GM19193 (cell line): ENCODE data around the gene KLHL21.

Source experiments
- POLR2A ChIP-seq: IDR thresholded peaks from 4 replicates; pipeline ENCODE4 v1.6.1; 2011; ENCODE audit not compliant: insufficient read depth, insufficient read length; ENCODE audit errors: extremely low read depth

KLHL21 gene

GRCh38 chr1:6612641-6613360 lies 10.1 kb upstream of the KLHL21 start:
- no peak for TF ChIP-seq POLR2A

- no peak for TF ChIP-seq POLR2A
Measured at GRCh38 chr1:6603915-6604558, 1.4 kb upstream of the KLHL21 start.

DNA sequence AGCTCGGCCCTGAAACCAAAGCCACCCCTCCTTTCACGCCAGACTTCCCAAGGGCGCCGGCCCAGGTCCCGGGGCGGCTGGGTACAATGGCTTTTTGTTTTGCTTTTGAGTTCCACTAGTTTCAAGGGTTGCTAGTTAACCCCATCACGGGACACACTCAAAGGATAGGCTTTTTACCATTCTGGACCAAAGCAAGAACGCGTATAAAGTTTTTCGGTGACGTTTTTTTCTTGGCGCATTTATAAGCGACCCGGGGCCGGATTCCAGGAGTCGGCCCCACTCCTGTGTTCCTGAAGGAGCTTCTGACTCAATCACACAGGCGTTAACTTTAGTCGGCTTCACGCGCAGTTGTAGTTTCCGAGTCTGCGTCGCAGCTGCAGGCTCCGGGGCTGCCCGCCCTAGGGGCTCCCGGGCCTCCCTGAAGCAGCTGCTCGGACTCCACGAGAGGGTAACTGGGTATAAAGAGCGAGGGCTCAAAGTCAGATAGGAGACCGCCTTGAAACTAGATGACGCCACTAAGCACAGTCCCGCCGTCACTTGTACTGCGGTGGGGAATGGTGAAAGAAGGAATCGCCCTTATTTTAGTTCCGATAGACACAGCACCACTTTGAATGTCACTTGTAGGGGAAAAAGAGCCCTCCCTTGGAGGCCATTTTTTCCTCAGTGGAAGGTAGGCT lies 707 bp upstream of the KLHL21 start:
- TF ChIP-seq POLR2A = peak; percentile 37

DNA sequence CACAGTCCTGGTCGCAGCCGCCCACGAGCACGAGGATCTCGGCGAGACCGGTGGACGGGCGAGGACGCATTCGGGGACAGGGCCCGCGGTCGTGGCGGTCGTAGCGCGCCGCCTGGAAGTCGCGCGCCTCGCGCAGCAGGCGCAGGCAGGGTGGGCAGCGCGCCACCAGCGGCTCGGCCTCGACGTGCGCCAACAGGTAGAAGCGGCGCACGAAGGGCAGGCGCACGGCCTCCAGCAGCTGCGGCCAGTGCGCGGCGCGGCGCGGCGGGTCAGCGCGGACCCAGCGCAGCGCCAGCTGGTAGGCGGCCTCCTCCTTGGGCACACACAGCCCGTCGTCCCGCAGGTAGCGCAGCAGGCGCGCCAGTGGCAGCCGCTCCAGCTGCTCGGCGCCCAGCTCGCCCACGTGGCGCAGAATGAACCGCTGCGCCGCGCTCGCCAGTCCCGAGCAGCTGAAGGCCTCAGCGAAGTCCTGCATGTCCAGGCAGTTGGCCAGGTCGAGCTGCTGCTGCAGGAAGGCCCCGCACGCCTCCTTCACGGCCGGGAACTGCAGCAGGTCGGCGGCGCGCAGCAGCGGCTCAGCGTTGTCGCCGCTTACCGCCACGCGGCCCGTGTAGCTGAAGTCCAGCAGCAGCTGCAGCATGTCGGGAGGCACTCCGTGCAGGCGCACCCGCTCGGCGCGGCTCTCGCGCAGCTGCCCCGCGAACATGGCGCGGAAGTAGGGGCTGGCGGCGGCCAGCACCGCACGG lies 573 bp downstream of the KLHL21 start:
- TF ChIP-seq POLR2A = no peak

GRCh38 chr1:6601049-6601922 lies 1.4 kb downstream of the KLHL21 start:
- peak; percentile 3 for TF ChIP-seq POLR2A

- TF ChIP-seq POLR2A = no peak
Measured at GRCh38 chr1:6600410-6601048, 2.1 kb downstream of the KLHL21 start.

DNA sequence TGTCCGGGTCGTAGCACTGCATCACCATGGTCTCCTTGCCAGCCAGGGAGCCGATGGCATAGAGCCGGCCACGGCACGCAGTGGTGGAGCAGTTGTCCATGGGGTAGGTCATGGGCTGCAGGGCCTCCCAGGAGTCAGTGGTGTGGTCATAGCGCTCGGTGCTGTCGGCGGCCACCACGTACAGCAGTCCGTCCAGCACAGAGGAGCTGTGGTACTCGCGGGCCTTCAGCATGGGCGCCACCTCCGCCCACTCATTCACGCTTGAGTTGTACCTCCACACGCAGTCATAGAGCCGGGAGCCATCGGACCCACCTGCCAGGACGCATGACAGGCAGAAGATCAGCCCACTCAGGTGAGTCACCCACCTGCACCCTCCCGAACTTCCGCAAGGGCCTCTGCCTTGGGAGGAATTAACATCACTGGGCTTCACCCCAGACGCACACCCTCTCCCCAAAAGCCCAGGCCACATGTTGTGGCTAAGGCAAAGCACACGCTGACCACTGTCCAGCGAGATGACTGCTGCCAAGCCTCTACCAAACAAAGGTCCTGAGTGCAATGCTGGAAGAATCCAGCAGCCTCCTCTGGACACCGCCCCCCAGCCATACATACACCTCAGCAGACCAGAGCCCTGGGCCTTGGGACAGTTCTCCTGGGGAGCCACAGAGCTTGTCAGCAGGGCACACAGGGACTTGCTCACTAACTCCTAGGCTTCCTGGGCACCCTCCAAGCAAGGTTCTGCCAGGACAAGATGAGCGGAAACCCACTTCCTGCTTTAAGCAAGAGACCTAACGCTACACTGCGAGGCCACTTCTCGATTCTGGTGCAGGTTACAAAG lies 3.3 kb downstream of the KLHL21 start:
- TF ChIP-seq POLR2A = no peak

GRCh38 chr1:6597777-6598131 lies 4.9 kb downstream of the KLHL21 start:
- TF ChIP-seq POLR2A = no peak

GRCh38 chr1:6596886-6597776 lies 5.5 kb downstream of the KLHL21 start:
- TF ChIP-seq POLR2A = no peak

GRCh38 chr1:6596351-6596750 lies 6.3 kb downstream of the KLHL21 start:
- TF ChIP-seq POLR2A = no peak

GRCh38 chr1:6594977-6595740 lies 7.5 kb downstream of the KLHL21 start:
- TF ChIP-seq POLR2A = no peak

DNA sequence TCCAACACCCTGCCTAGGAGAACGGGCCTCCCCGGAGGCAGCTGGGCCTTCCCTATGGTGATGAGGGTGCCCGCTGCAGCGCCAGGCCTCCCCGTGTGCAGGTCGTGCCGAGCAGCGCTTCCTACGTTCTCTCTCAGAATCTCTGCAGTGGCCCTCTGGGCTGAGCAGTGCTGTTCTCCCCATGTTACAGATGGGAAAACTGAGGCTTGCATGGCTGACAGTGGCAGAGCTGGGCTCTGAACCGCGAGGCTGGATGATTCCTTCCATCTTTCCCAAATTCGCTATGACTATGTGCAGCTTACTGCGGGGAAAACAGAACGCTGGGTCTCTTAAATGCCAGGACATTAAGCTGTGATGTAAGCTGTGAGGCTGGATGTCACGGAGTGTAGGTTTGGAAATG lies 8.9 kb downstream of the KLHL21 start:
- TF ChIP-seq POLR2A = no peak
